Astrocyte of the spinal cord (primary cell): ENCODE data around the gene ITGA11.
A peak's percentile ranks its signal among the peaks of the same experiment; 100 is the strongest.

Source experiments
- DNase-seq: peaks from one replicate; pipeline ENCODE4 v3.0.0; 2011; ENCODE audit warnings: low read depth, low spot score
- H3K4me3 ChIP-seq: 2 replicates; pipeline ENCODE4 v1.5.1; 2011; ENCODE audit warnings: low read depth, mild to moderate bottlenecking, low read length, moderate library complexity
- CTCF ChIP-seq: IDR thresholded peaks from 2 replicates; pipeline ENCODE4 v1.5.1; 2012; ENCODE audit warnings: low read depth, mild to moderate bottlenecking, low read length, inconsistent platforms
- in situ Hi-C: cut with HindIII; loops from 2 replicates; pipeline ENCODE4 v1.10.0; 2017; ENCODE audit warnings: low sequenced_read_pairs

Gene ITGA11

GRCh38 chr15:68371851-68372250, 60.1 kb downstream of the ITGA11 start:
- in situ Hi-C loops, result no loop called here
- no peak for DNase-seq
- H3K4me3 ChIP-seq, result no peak overlapping the region
- TF ChIP-seq CTCF, result no peak

- no peak overlapping the region for H3K4me3 ChIP-seq
- TF ChIP-seq CTCF, result no peak
- in situ Hi-C loops, result no loop called here
- DNase-seq, result no peak
These were observed 60.8 kb downstream of the ITGA11 start for GRCh38 chr15:68371160-68371559.

- TF ChIP-seq CTCF, result no peak
- DNase-seq, result peak; percentile 44
- no peak overlapping the region for H3K4me3 ChIP-seq
- in situ Hi-C loops, result no loop called here
These were observed 61.2 kb downstream of the ITGA11 start for GRCh38 chr15:68370768-68371151.

- no peak for DNase-seq
- in situ Hi-C loops, result no loop called here
- TF ChIP-seq CTCF, result no peak
- no peak overlapping the region for H3K4me3 ChIP-seq
These were observed 61.8 kb downstream of the ITGA11 start for GRCh38 chr15:68369931-68370767.

- in situ Hi-C loops, result no loop called here
- TF ChIP-seq CTCF, result no peak
- no peak overlapping the region for H3K4me3 ChIP-seq
- no peak for DNase-seq
These were observed 63.1 kb downstream of the ITGA11 start for GRCh38 chr15:68368731-68369435.

GRCh38 chr15:68367992-68368391, 64.0 kb downstream of the ITGA11 start:
- no peak for DNase-seq
- H3K4me3 ChIP-seq, result no peak overlapping the region
- no peak for TF ChIP-seq CTCF
- in situ Hi-C loops, result no loop called here
